GM12878 (cell line): Measurements from ENCODE around the gene ADRA2B. TPM values are rescaled to one million over a fixed set of nuclear protein-coding genes. Genes with fewer than 3 reads are reported as not detected.

Experiments
- CREB1 ChIP-seq: IDR thresholded peaks from 2 replicates; pipeline ENCODE4 v1.6.1; 2012; ENCODE audit warnings: low read depth, mild to moderate bottlenecking, inconsistent platforms
- E2F8 ChIP-seq: fragments of 450-650 bp; IDR thresholded peaks from 2 replicates; pipeline ENCODE4 v1.6.1; 2018; ENCODE audit warnings: mild to moderate bottlenecking, low read depth, moderate library complexity; ENCODE audit not compliant: partially characterized antibody
- IKZF1 ChIP-seq: fragments of 450-650 bp; conservative IDR thresholded peaks from 2 replicates; pipeline ENCODE4 v1.6.1; 2017; ENCODE audit warnings: antibody characterized with exemption, mild to moderate bottlenecking
- IRF4 ChIP-seq: IDR thresholded peaks from 2 replicates; pipeline ENCODE4 v1.6.1; 2011; ENCODE audit warnings: low read depth, low read length
- JUNB ChIP-seq: IDR thresholded peaks from 2 replicates; pipeline ENCODE4 v1.6.1; 2016; ENCODE audit warnings: antibody characterized with exemption, mild to moderate bottlenecking
- NRF1 ChIP-seq: conservative IDR thresholded peaks from 2 replicates; pipeline ENCODE4 v1.6.1; 2011; ENCODE audit warnings: mild to moderate bottlenecking, low read depth, low read length, improper control_type of control experiment
- RAD21 ChIP-seq: IDR thresholded peaks from 2 replicates; pipeline ENCODE4 v1.6.1; 2011; ENCODE audit warnings: mild to moderate bottlenecking, low read depth, low read length, moderate library complexity; ENCODE audit not compliant: insufficient read depth
- RBBP5 ChIP-seq: fragments of 200-600 bp; sonication (generic); conservative IDR thresholded peaks from 2 replicates; pipeline ENCODE4 v1.6.1; 2016
- polyA plus RNA-seq, 11 experiments: library from polyadenylated mRNA; depleted of rRNA in 4 of 11; unstranded in 6 of 11; stranded (reverse) in 5 of 11; fragments of >200 nt; fragmentation: Nextera tagmentation in 4 of 11; fragmentation: Illumina TruSeq in 1 of 11; extraction: Ambion mirVana in 4 of 11; extraction: Trizol in 1 of 11; gene quantifications; 1 replicate in 1 of 11; 2 replicates in 10 of 11; pipeline versions ENCODE4 v1.2.1 to v1.2.3, GENCODE V29; 2011 to 2016; ENCODE audit warnings: inconsistent platforms in 2 of 11, missing spikeins in 2 of 11, low read depth in 1 of 11
- total RNA-seq, 4 experiments: library from RNA; depleted of rRNA in 3 of 4; stranded (reverse); fragments of >200 nt in 3 of 4; fragmentation: Illumina TruSeq in 1 of 4; extraction: Trizol in 1 of 4; gene quantifications; 2 replicates each; pipeline versions ENCODE4 v1.2.1 to v1.2.3, GENCODE V29; 2013 to 2021
- TF ChIP-seq, protein P1 (sequence below): fragments of 450-650 bp; IDR thresholded peaks from 2 replicates; pipeline ENCODE4 v1.6.1; 2017; ENCODE audit warnings: mild to moderate bottlenecking, low read depth, inconsistent platforms; ENCODE audit not compliant: poor library complexity, severe bottlenecking

Gene ADRA2B
- total and polyA plus RNA-seq, 10 of the 15 experiments (the other 5 are each of a cell fraction or from before 2014, with no cell fraction given), result 0.01 to 0.10 (median 0.04) TPM; not detected in 6

DNA sequence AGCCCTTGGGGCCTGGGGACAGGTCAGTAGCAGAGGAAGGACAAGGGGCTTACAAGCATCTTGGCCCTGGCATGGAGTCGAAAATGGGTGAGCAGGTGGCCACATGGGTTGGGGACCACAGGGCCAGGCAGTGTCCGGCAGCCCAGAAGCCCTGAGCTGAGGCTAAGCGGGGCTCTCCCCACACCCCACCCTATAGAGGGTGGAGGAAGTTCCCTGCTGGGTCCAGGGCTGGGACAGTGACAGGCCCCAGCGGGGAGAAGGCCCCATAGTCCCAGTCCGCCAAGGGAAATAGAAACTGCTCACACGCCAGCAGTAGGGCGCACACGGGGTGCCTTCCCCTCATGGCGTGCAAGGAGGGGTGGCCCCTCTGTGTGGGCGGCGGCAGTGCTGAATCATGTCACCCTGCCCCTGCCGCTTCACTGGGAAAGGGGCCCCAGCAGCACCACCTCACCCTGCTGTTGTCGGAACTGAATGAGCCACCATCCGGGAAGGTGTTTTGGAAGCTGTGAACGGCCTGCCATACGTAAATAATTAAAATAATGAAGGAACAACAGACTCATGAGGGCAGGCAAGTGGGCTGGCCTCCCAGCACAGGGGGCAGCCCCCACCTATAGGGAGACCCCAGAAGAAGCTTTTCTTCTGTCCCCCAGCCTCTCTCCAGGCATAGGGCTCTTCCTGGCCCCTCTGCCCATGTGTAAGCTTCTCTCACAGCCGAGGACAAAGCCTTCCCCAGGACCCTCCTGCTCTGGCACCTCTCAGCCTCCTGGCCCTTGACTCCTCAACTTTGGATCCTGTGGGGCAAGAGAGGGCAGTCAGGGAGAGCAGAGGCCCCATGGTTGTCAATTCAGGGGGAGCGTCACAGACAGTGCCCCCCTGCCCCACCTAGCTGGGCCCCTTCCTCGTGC, 41.5 kb upstream of the ADRA2B start (continued):
- TF ChIP-seq, protein P1, sequence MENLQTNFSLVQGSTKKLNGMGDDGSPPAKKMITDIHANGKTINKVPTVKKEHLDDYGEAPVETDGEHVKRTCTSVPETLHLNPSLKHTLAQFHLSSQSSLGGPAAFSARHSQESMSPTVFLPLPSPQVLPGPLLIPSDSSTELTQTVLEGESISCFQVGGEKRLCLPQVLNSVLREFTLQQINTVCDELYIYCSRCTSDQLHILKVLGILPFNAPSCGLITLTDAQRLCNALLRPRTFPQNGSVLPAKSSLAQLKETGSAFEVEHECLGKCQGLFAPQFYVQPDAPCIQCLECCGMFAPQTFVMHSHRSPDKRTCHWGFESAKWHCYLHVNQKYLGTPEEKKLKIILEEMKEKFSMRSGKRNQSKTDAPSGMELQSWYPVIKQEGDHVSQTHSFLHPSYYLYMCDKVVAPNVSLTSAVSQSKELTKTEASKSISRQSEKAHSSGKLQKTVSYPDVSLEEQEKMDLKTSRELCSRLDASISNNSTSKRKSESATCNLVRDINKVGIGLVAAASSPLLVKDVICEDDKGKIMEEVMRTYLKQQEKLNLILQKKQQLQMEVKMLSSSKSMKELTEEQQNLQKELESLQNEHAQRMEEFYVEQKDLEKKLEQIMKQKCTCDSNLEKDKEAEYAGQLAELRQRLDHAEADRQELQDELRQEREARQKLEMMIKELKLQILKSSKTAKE, result peak; percentile 65
- TF ChIP-seq NRF1 (no peak), IKZF1 (peak; percentile 99), CREB1 (no peak), IRF4 (peak; percentile 76), RBBP5 (no peak), RAD21 (peak; percentile 22; the same call in 1 of the 2 replicates), JUNB (peak; percentile 77), E2F8 (no peak)
